ENCODE measurements around the gene LCT.
"Not testable (repeated sequence)": the region's sequence is repeated elsewhere in the genome, so short reads cannot be mapped to it uniquely, and the experiment has no call there.

Gene LCT

GRCh38 chr2:135798762-135799161, 38.2 kb downstream of the LCT start:
- intact Hi-C loops (cut with DNase I): no loop called here
- DNase-seq: no peak

- intact Hi-C loops (cut with DNase I): no loop called here
- DNase-seq: no peak
Measured at GRCh38 chr2:135798275-135798705, 38.7 kb downstream of the LCT start.

- intact Hi-C loops (cut with DNase I): no loop called here
- peak in 9 of 10 donors; percentile 44 to 93 (median 63) for DNase-seq
Measured at GRCh38 chr2:135797497-135798274, 39.3 kb downstream of the LCT start.

GRCh38 chr2:135796606-135797005, 40.4 kb downstream of the LCT start:
- intact Hi-C loops (cut with DNase I): no loop called here
- no peak for DNase-seq

- intact Hi-C loops (cut with DNase I); DNase-seq: not testable (repeated sequence)
Measured at GRCh38 chr2:135795641-135796040, 41.3 kb downstream of the LCT start.

GRCh38 chr2:135792401-135793150, 44.4 kb downstream of the LCT start:
- DNase-seq: no peak

GRCh38 chr2:135791418-135792190, 45.4 kb downstream of the LCT start:
- no peak for DNase-seq
- intact Hi-C loops (cut with DNase I): no loop called here

More at GRCh38 chr2:135792401-135793150, 44.4 kb downstream of the LCT start:
- intact Hi-C loops (cut with DNase I): no loop called here

- no peak for DNase-seq
- intact Hi-C loops (cut with DNase I): no loop called here
Measured at GRCh38 chr2:135790423-135790822, 46.6 kb downstream of the LCT start.

GRCh38 chr2:135786823-135787222, 50.2 kb downstream of the LCT start:
- intact Hi-C loops (cut with DNase I): no loop called here
- DNase-seq: no peak

- intact Hi-C loops (cut with DNase I): no loop called here
- no peak for DNase-seq
Measured at GRCh38 chr2:135785032-135785431, 52.0 kb downstream of the LCT start.

- no peak for DNase-seq
- intact Hi-C loops (cut with DNase I): no loop called here
Measured at GRCh38 chr2:135783439-135783838, 53.5 kb downstream of the LCT start.

GRCh38 chr2:135782231-135782630, 54.8 kb downstream of the LCT start:
- no peak for DNase-seq
- intact Hi-C loops (cut with DNase I): no loop called here

- intact Hi-C loops (cut with DNase I): no loop called here
- DNase-seq: no peak
Measured at GRCh38 chr2:135776367-135776766, 60.6 kb downstream of the LCT start.

GRCh38 chr2:135775420-135775819, 61.6 kb downstream of the LCT start:
- no peak for DNase-seq
- intact Hi-C loops (cut with DNase I): no loop called here

- no peak for DNase-seq
- intact Hi-C loops (cut with DNase I): no loop called here
Measured at GRCh38 chr2:135773917-135774316, 63.1 kb downstream of the LCT start.

- intact Hi-C loops (cut with DNase I): no loop called here
- DNase-seq: no peak
Measured at GRCh38 chr2:135773319-135773718, 63.7 kb downstream of the LCT start.

GRCh38 chr2:135768863-135769262, 68.1 kb downstream of the LCT start:
- peak in 1 of 10 donors; percentile 42 for DNase-seq
- intact Hi-C loops (cut with DNase I): no loop called here

- DNase-seq: no peak
- intact Hi-C loops (cut with DNase I): no loop called here
Measured at GRCh38 chr2:135762530-135762929, 74.5 kb downstream of the LCT start.

GRCh38 chr2:135762022-135762421, 75.0 kb downstream of the LCT start:
- intact Hi-C loops (cut with DNase I): no loop called here
- no peak for DNase-seq

- DNase-seq: no peak
- intact Hi-C loops (cut with DNase I): no loop called here
Measured at GRCh38 chr2:135756692-135757091, 80.3 kb downstream of the LCT start.

GRCh38 chr2:135755573-135755972, 81.4 kb downstream of the LCT start:
- intact Hi-C loops (cut with DNase I): no loop called here
- no peak for DNase-seq

Measured in posterior cingulate gyrus (tissue), 11 donors.